HEK293 (cell line): ENCODE data around the gene FAM107A.

Source experiments
- CTCF ChIA-PET: fragments of 350-600 bp; formaldehyde crosslinking; extraction: SDS; loops from one replicate; lab custom pipeline; 2021; ENCODE audit warnings: antibody characterized with exemption; lab: Yijun Ruan, JAX
- POLR2A ChIA-PET: fragments of 300-600 bp; formaldehyde crosslinking; extraction: SDS; loops from one replicate; lab custom pipeline; 2020; ENCODE audit warnings: antibody characterized with exemption, inconsistent platforms; lab: Yijun Ruan, JAX
- H3K27ac ChIP-seq: fragments of 200-500 bp; sonication (Bioruptor generic); 2 replicates; pipeline ENCODE4 v1.5.1; 2014; ENCODE audit warnings: low read depth, low read length, control low read depth, inconsistent platforms; ENCODE audit errors: extremely low read depth
- H3K36me3 ChIP-seq, 2 experiments: fragments of 200-500 bp in 1 of 2; sonication (Bioruptor generic) in 1 of 2; 1 replicate in 1 of 2; 2 replicates in 1 of 2; pipeline ENCODE4 v1.5.1; 2014 to 2017; ENCODE audit warnings: inconsistent platforms in 2 of 2, low read length in 2 of 2; ENCODE audit not compliant: control insufficient read depth in 2 of 2, insufficient read depth in 1 of 2
- H3K4me1 ChIP-seq: fragments of 200-500 bp; sonication (Bioruptor generic); 2 replicates; pipeline ENCODE4 v1.5.1; 2014; ENCODE audit warnings: mild to moderate bottlenecking, low read length, inconsistent platforms; ENCODE audit not compliant: control insufficient read depth, insufficient read depth
- H3K4me3 ChIP-seq: 2 replicates; pipeline ENCODE4 v1.5.1; 2011; ENCODE audit warnings: low read depth, mild to moderate bottlenecking, control low read depth, low read length, moderate library complexity
- H3K9me3 ChIP-seq: fragments of 200-500 bp; sonication (Bioruptor generic); 2 replicates; pipeline ENCODE4 v1.5.1; 2014; ENCODE audit warnings: low read depth, low read length, inconsistent platforms; ENCODE audit not compliant: control insufficient read depth, insufficient read depth
- AEBP2 ChIP-seq: fragments of 450-650 bp; formaldehyde crosslinking; IDR thresholded peaks from 2 replicates; pipeline ENCODE4 v1.5.1; 2016; ENCODE audit warnings: missing biosample characterization, missing genetic modification characterization, borderline replicate concordance
- FEZF1 ChIP-seq: fragments of 450-650 bp; formaldehyde crosslinking; IDR thresholded peaks from 2 replicates; pipeline ENCODE4 v1.5.1; 2016; ENCODE audit warnings: missing biosample characterization, missing genetic modification characterization
- GLI4 ChIP-seq: fragments of 450-650 bp; formaldehyde crosslinking; IDR thresholded peaks from 2 replicates; pipeline ENCODE4 v1.5.1; 2016; ENCODE audit warnings: missing biosample characterization, missing genetic modification characterization
- GLIS1 ChIP-seq: fragments of 450-650 bp; formaldehyde crosslinking; IDR thresholded peaks from 2 replicates; pipeline ENCODE4 v1.5.1; 2016; ENCODE audit warnings: missing biosample characterization, missing genetic modification characterization
- KLF8 ChIP-seq: fragments of 450-650 bp; formaldehyde crosslinking; IDR thresholded peaks from 2 replicates; pipeline ENCODE4 v1.5.1; 2016; ENCODE audit warnings: missing biosample characterization, missing genetic modification characterization
- PRDM1 ChIP-seq: fragments of 450-650 bp; formaldehyde crosslinking; IDR thresholded peaks from 2 replicates; pipeline ENCODE4; 2016; ENCODE audit warnings: missing biosample characterization, missing genetic modification characterization
- PRDM10 ChIP-seq: fragments of 450-650 bp; formaldehyde crosslinking; IDR thresholded peaks from 2 replicates; pipeline ENCODE4 v1.5.1; 2016; ENCODE audit warnings: missing biosample characterization, missing genetic modification characterization
- RBAK ChIP-seq: fragments of 450-650 bp; formaldehyde crosslinking; IDR thresholded peaks from 2 replicates; pipeline ENCODE4 v1.5.1; 2016; ENCODE audit warnings: missing biosample characterization, missing genetic modification characterization
- SETDB1 ChIP-seq: IDR thresholded peaks from one replicate; pipeline ENCODE4 v1.6.1; 2017; ENCODE audit warnings: mild to moderate bottlenecking, low read length, moderate library complexity, mixed read lengths; ENCODE audit not compliant: insufficient read length
- ZNF10 ChIP-seq: fragments of 450-650 bp; formaldehyde crosslinking; IDR thresholded peaks from 2 replicates; pipeline ENCODE4 v1.5.1; 2017; ENCODE audit warnings: missing biosample characterization, missing genetic modification characterization
- ZNF114 ChIP-seq: fragments of 450-650 bp; formaldehyde crosslinking; IDR thresholded peaks from 2 replicates; pipeline ENCODE4 v1.5.0; 2017; ENCODE audit warnings: missing biosample characterization, missing genetic modification characterization
- ZNF24 ChIP-seq: fragments of 450-650 bp; formaldehyde crosslinking; IDR thresholded peaks from 2 replicates; pipeline ENCODE4 v1.5.1; 2016; ENCODE audit warnings: missing biosample characterization, missing genetic modification characterization
- ZNF302 ChIP-seq: fragments of 450-650 bp; formaldehyde crosslinking; IDR thresholded peaks from 2 replicates; pipeline ENCODE4 v1.5.1; 2016; ENCODE audit warnings: missing biosample characterization, missing genetic modification characterization, low read depth
- ZNF433 ChIP-seq: fragments of 450-650 bp; formaldehyde crosslinking; IDR thresholded peaks from 2 replicates; pipeline ENCODE4 v1.5.1; 2016; ENCODE audit warnings: missing biosample characterization, missing genetic modification characterization, low read depth
- ZNF629 ChIP-seq: fragments of 450-650 bp; formaldehyde crosslinking; IDR thresholded peaks from 2 replicates; pipeline ENCODE4 v1.5.1; 2017; ENCODE audit warnings: missing biosample characterization, missing genetic modification characterization
- ZNF658 ChIP-seq: fragments of 450-650 bp; formaldehyde crosslinking; IDR thresholded peaks from 2 replicates; pipeline ENCODE4; 2016; ENCODE audit warnings: missing biosample characterization, missing genetic modification characterization
- ZNF660 ChIP-seq: fragments of 450-650 bp; IDR thresholded peaks from 2 replicates; pipeline ENCODE4 v1.5.1; 2018; ENCODE audit warnings: missing biosample characterization, mild to moderate bottlenecking, missing genetic modification characterization
- ZNF701 ChIP-seq: fragments of 450-650 bp; formaldehyde crosslinking; IDR thresholded peaks from 2 replicates; pipeline ENCODE4 v1.5.1; 2016; ENCODE audit warnings: missing biosample characterization, missing genetic modification characterization
- ZNF704 ChIP-seq: fragments of 450-650 bp; formaldehyde crosslinking; IDR thresholded peaks from 2 replicates; pipeline ENCODE4 v1.5.1; 2016; ENCODE audit warnings: missing biosample characterization, missing genetic modification characterization
- ZNF768 ChIP-seq: fragments of 450-650 bp; formaldehyde crosslinking; IDR thresholded peaks from 2 replicates; pipeline ENCODE4 v1.5.1; 2018; ENCODE audit warnings: missing biosample characterization, mild to moderate bottlenecking, missing genetic modification characterization
- ZNF830 ChIP-seq: fragments of 450-650 bp; IDR thresholded peaks from 2 replicates; pipeline ENCODE4 v1.5.0; 2018; ENCODE audit warnings: missing biosample characterization, missing genetic modification characterization, low read depth, mild to moderate bottlenecking, moderate library complexity
- ZNF843 ChIP-seq: fragments of 450-650 bp; formaldehyde crosslinking; IDR thresholded peaks from 2 replicates; pipeline ENCODE4 v1.5.1; 2016; ENCODE audit warnings: missing biosample characterization, missing genetic modification characterization
- TF ChIP-seq, protein P1 (sequence below): fragments of 450-650 bp; formaldehyde crosslinking; IDR thresholded peaks from 2 replicates; pipeline ENCODE4 v1.5.1; 2017; ENCODE audit warnings: missing biosample characterization, mild to moderate bottlenecking, missing genetic modification characterization, moderate library complexity
- TF ChIP-seq, protein P2 (sequence below): fragments of 450-650 bp; formaldehyde crosslinking; IDR thresholded peaks from 2 replicates; pipeline ENCODE4 v1.5.1; 2017; ENCODE audit warnings: missing biosample characterization, missing genetic modification characterization

The FAM107A gene

GRCh38 chr3:58609990-58610389, 32.8 kb upstream of the FAM107A start:
- H3K9me3 ChIP-seq: no peaks in the 10 kb centered on the region
- CTCF ChIA-PET: no interaction called here
- H3K36me3 ChIP-seq: no peaks in the 10 kb centered on the region
- H3K4me3 ChIP-seq: no peak overlapping the region
- H3K4me1 ChIP-seq: no peaks in the 10 kb centered on the region
- POLR2A ChIA-PET: no interaction called here
- H3K27ac ChIP-seq: no peak overlapping the region
- peak; percentile 59; the same call in 1 of the 2 replicates for TF ChIP-seq PRDM10
- TF ChIP-seq, protein P1, sequence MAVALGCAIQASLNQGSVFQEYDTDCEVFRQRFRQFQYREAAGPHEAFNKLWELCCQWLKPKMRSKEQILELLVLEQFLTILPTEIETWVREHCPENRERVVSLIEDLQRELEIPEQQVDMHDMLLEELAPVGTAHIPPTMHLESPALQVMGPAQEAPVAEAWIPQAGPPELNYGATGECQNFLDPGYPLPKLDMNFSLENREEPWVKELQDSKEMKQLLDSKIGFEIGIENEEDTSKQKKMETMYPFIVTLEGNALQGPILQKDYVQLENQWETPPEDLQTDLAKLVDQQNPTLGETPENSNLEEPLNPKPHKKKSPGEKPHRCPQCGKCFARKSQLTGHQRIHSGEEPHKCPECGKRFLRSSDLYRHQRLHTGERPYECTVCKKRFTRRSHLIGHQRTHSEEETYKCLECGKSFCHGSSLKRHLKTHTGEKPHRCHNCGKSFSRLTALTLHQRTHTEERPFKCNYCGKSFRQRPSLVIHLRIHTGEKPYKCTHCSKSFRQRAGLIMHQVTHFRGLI (tag by site-specific recombination): no peak

DNA sequence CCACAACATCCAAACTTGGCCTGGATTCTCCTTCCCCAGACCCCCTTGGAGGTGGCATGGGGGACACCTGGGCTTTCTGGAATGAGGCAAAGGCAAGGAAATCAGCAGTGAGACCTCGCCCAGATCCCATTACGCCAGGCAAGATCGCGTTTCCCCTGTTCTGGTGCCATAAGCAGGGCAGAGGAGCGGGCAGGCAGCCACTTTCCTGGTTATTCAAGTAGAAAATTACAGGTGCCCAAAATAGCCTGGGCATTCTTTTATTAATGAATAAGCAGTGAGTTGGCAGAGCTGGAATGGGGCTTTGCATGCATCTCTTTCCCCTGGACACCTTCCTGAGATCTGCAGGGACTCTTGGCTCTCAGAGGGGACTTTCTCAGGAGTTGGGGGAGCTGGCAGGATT, 31.5 kb upstream of the FAM107A start:
- CTCF ChIA-PET: interaction anchor here (0.6 to 1.0 kb wide), 3 partner anchors 40 to 93 kb away, joined by 3 to 4 read pairs (median 3); no protein-coding TSS in a partner anchor

GRCh38 chr3:58607816-58608215, 30.6 kb upstream of the FAM107A start:
- TF ChIP-seq ZNF843 (no peak), ZNF24 (tag by site-specific recombination) (no peak), AEBP2 (tag by site-specific recombination) (no peak), ZNF629 (tag by site-specific recombination) (no peak), ZNF768 (tag by site-specific recombination) (no peak), FEZF1 (no peak), GLIS1 (tag by site-specific recombination) (no peak), RBAK (tag by site-specific recombination) (no peak), KLF8 (no peak)
- CTCF ChIA-PET: interaction anchor here (0.5 to 1.1 kb wide), 7 partner anchors 8 to 94 kb away, joined by 3 to 4 read pairs (median 3); no protein-coding TSS in a partner anchor

More for the DNA sequence above, 31.5 kb upstream of the FAM107A start:
- POLR2A ChIA-PET: no interaction called here
- H3K36me3 ChIP-seq: no peaks in the 10 kb centered on the region
- H3K27ac ChIP-seq: no peak overlapping the region
- no peaks in the 10 kb centered on the region for H3K9me3 ChIP-seq
- TF ChIP-seq ZNF660 (tag by site-specific recombination) (no peak), ZNF10 (no peak), GLI4 (tag by site-specific recombination) (no peak), PRDM1 (tag by site-specific recombination) (no peak), SETDB1 (no peak), ZNF658 (no peak), GLIS1 (tag by site-specific recombination) (no peak), ZNF114 (tag by site-specific recombination) (no peak), ZNF704 (tag by site-specific recombination) (no peak), ZNF830 (tag by site-specific recombination) (no peak), ZNF302 (no peak), ZNF701 (tag by site-specific recombination) (no peak), ZNF433 (tag by site-specific recombination) (no peak)
- TF ChIP-seq, protein P2, sequence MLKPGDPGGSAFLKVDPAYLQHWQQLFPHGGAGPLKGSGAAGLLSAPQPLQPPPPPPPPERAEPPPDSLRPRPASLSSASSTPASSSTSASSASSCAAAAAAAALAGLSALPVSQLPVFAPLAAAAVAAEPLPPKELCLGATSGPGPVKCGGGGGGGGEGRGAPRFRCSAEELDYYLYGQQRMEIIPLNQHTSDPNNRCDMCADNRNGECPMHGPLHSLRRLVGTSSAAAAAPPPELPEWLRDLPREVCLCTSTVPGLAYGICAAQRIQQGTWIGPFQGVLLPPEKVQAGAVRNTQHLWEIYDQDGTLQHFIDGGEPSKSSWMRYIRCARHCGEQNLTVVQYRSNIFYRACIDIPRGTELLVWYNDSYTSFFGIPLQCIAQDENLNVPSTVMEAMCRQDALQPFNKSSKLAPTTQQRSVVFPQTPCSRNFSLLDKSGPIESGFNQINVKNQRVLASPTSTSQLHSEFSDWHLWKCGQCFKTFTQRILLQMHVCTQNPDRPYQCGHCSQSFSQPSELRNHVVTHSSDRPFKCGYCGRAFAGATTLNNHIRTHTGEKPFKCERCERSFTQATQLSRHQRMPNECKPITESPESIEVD: no peak
- H3K4me1 ChIP-seq: no peaks in the 10 kb centered on the region
- no peak overlapping the region for H3K4me3 ChIP-seq

More at GRCh38 chr3:58607816-58608215, 30.6 kb upstream of the FAM107A start:
- Histone ChIP-seq H3K27ac (no peak overlapping the region), H3K36me3 (no peaks in the 10 kb centered on the region), H3K4me1 (no peaks in the 10 kb centered on the region), H3K9me3 (no peaks in the 10 kb centered on the region), H3K4me3 (no peak overlapping the region)
- POLR2A ChIA-PET: no interaction called here
